IMR-90 (cell line): ENCODE data around the gene IGF2R. TPM values are rescaled to one million over a fixed set of nuclear protein-coding genes. Genes with fewer than 3 reads are reported as not detected.

Source experiments
- ATAC-seq: fragments of 200-7000 bp; cut with Tn5 transposase; 2 replicates; pipeline ENCODE4 v1.9.1; 2020; ENCODE audit warnings: low read depth, mild to moderate bottlenecking, moderate library complexity
- BruUV-seq: library from RNA; stranded (reverse); fragments of 400-500 nt; replicated peaks from 2 replicates; lab custom pipeline; 2021; lab: Mats Ljungman, UMichigan
- CTCF ChIA-PET: fragments of 300-600 bp; formaldehyde crosslinking; extraction: SDS; loops from one replicate; lab custom pipeline; 2021; ENCODE audit warnings: antibody characterized with exemption; lab: Yijun Ruan, JAX
- POLR2A ChIA-PET: fragments of 300-600 bp; sonication (Branson Sonifier 250); formaldehyde crosslinking; loops from one replicate; lab custom pipeline; 2022; ENCODE audit warnings: antibody characterized with exemption; ENCODE audit not compliant: unreplicated experiment; lab: Charles Lee
- DNase-seq: peaks from one replicate; pipeline ENCODE4 v3.0.0; 2013
- H2AFZ ChIP-seq: replicated peaks from 2 replicates; pipeline ENCODE3; 2013; ENCODE audit warnings: low read length, mild to moderate bottlenecking; ENCODE audit not compliant: poor library complexity
- H2AK5ac ChIP-seq: 2 replicates; pipeline ENCODE4 v1.6.1; 2013; ENCODE audit warnings: low read depth, low read length, inconsistent platforms
- H2AK9ac ChIP-seq: replicated peaks from 2 replicates; pipeline ENCODE3; 2013; ENCODE audit warnings: mild to moderate bottlenecking, low read depth, low read length, moderate library complexity; ENCODE audit not compliant: poor library complexity
- H2BK120ac ChIP-seq: 2 replicates; pipeline ENCODE4 v1.6.1; 2013; ENCODE audit warnings: low read depth, low read length, inconsistent platforms
- H2BK15ac ChIP-seq: 3 replicates; pipeline ENCODE4 v1.6.1; 2013; ENCODE audit warnings: low read depth, low read length, inconsistent platforms
- H2BK20ac ChIP-seq: 2 replicates; pipeline ENCODE4 v1.6.1; 2013; ENCODE audit warnings: low read depth, mild to moderate bottlenecking, inconsistent platforms, low read length, moderate library complexity
- H2BK5ac ChIP-seq: 2 replicates; pipeline ENCODE4 v1.6.1; 2013; ENCODE audit warnings: mild to moderate bottlenecking, low read depth, low read length, inconsistent platforms; ENCODE audit not compliant: poor library complexity, severe bottlenecking
- H3K14ac ChIP-seq: replicated peaks from 2 replicates; pipeline ENCODE4 v1.6.1; 2013; ENCODE audit warnings: low read depth, low read length, inconsistent platforms
- H3K18ac ChIP-seq: 2 replicates; pipeline ENCODE4 v1.6.1; 2013; ENCODE audit warnings: low read depth, low read length, control low read depth
- H3K23ac ChIP-seq: 2 replicates; pipeline ENCODE4 v1.6.1; 2013; ENCODE audit warnings: low read depth, low read length, inconsistent platforms
- H3K27ac ChIP-seq: 2 replicates; pipeline ENCODE4 v1.5.1; 2013; ENCODE audit warnings: mild to moderate bottlenecking, control low read depth, low read length; ENCODE audit not compliant: insufficient read depth
- H3K27me3 ChIP-seq: 2 replicates; pipeline ENCODE4 v1.6.1; 2013; ENCODE audit warnings: low read length; ENCODE audit not compliant: control insufficient read depth, insufficient read depth
- H3K36me3 ChIP-seq: 2 replicates; pipeline ENCODE4 v1.6.1; 2013; ENCODE audit warnings: low read length, mixed read lengths; ENCODE audit not compliant: control insufficient read depth, insufficient read depth
- H3K4ac ChIP-seq: 2 replicates; pipeline ENCODE4 v1.6.1; 2013; ENCODE audit warnings: low read depth, low read length, inconsistent platforms
- H3K4me1 ChIP-seq: 2 replicates; pipeline ENCODE4 v1.6.1; 2013; ENCODE audit warnings: low read length, mixed read lengths; ENCODE audit not compliant: control insufficient read depth, insufficient read depth
- H3K4me2 ChIP-seq: 2 replicates; pipeline ENCODE4 v1.6.1; 2013; ENCODE audit warnings: low read depth, mild to moderate bottlenecking, control low read depth, low read length, moderate library complexity
- H3K4me3 ChIP-seq: 2 replicates; pipeline ENCODE4 v1.5.1; 2013; ENCODE audit warnings: low read depth, mild to moderate bottlenecking, control low read depth, low read length, moderate library complexity; ENCODE audit not compliant: insufficient read depth
- H3K56ac ChIP-seq: 2 replicates; pipeline ENCODE4 v1.6.1; 2013; ENCODE audit warnings: low read length, inconsistent platforms; ENCODE audit not compliant: insufficient read depth; ENCODE audit errors: extremely low read depth
- H3K79me1 ChIP-seq, 2 experiments: 2 replicates each; pipeline ENCODE4 v1.6.1; 2013; ENCODE audit warnings: low read length in 2 of 2, inconsistent platforms in 1 of 2, low read depth in 1 of 2
- H3K9ac ChIP-seq: 2 replicates; pipeline ENCODE4 v1.6.1; 2013; ENCODE audit warnings: low read depth, low read length, control low read depth
- H3K9me1 ChIP-seq: 2 replicates; pipeline ENCODE4 v1.6.1; 2013; ENCODE audit warnings: low read length, inconsistent platforms; ENCODE audit not compliant: insufficient read depth
- H3K9me3 ChIP-seq: 2 replicates; pipeline ENCODE4 v1.6.1; 2013; ENCODE audit warnings: low read length; ENCODE audit not compliant: control insufficient read depth, insufficient read depth
- H4K20me1 ChIP-seq: 2 replicates; pipeline ENCODE4 v1.6.1; 2013; ENCODE audit warnings: low read length, inconsistent platforms; ENCODE audit not compliant: insufficient read depth
- H4K5ac ChIP-seq: 2 replicates; pipeline ENCODE4 v1.6.1; 2013; ENCODE audit warnings: mild to moderate bottlenecking, low read depth, low read length, control low read depth
- H4K8ac ChIP-seq, 2 experiments: 2 replicates each; pipeline ENCODE4 v1.6.1; 2013; ENCODE audit warnings: low read depth in 2 of 2, low read length in 2 of 2, control low read depth in 1 of 2, inconsistent platforms in 1 of 2
- H4K91ac ChIP-seq: 2 replicates; pipeline ENCODE4 v1.6.1; 2013; ENCODE audit warnings: low read depth, low read length, inconsistent platforms; ENCODE audit not compliant: insufficient read depth
- BHLHE40 ChIP-seq: fragments of 150-350 bp; IDR thresholded peaks from 2 replicates; pipeline ENCODE4 v1.6.1; 2016; ENCODE audit warnings: mild to moderate bottlenecking, low read depth, low read length
- CHD1 ChIP-seq: IDR thresholded peaks from 2 replicates; pipeline ENCODE4 v1.6.1; 2012; ENCODE audit warnings: low read depth, low read length, improper control_type of control experiment
- ELK1 ChIP-seq: fragments of 150-350 bp; IDR thresholded peaks from 2 replicates; pipeline ENCODE4 v1.6.1; 2016; ENCODE audit warnings: low read depth, mild to moderate bottlenecking, low read length, moderate library complexity, borderline replicate concordance
- POLR2A ChIP-seq: IDR thresholded peaks from 2 replicates; pipeline ENCODE4 v1.6.1; 2012; ENCODE audit warnings: mild to moderate bottlenecking, low read depth, low read length
- RAD21 ChIP-seq: IDR thresholded peaks from 2 replicates; pipeline ENCODE4 v1.6.1; 2012; ENCODE audit warnings: low read length, improper control_type of control experiment
- RCOR1 ChIP-seq: IDR thresholded peaks from 2 replicates; pipeline ENCODE4 v1.6.1; 2012; ENCODE audit warnings: mild to moderate bottlenecking, low read length, improper control_type of control experiment; ENCODE audit not compliant: insufficient replicate concordance
- RFX5 ChIP-seq: IDR thresholded peaks from 2 replicates; pipeline ENCODE4 v1.8.0; 2012; ENCODE audit warnings: low read depth, mild to moderate bottlenecking, low read length, moderate library complexity
- SMC3 ChIP-seq: fragments of 150-350 bp; IDR thresholded peaks from 2 replicates; pipeline ENCODE4 v1.6.1; 2016; ENCODE audit warnings: low read depth, mild to moderate bottlenecking, antibody characterized with exemption, low read length, moderate library complexity
- WGBS, 2 experiments: methylation state at CpG; one replicate each; pipeline versions ENCODE4 v1.1.5 to v1.1.7; 2013; ENCODE audit warnings: missing lambda C conversion rate in 2 of 2; ENCODE audit not compliant: insufficient read length in 1 of 2; ENCODE audit errors: extremely low coverage in 2 of 2; 5-methylcytosine and 5-hydroxymethylcytosine counted together
- dilution Hi-C: fragments of 300-500 bp; cut with HindIII; formaldehyde crosslinking; loops from one replicate; pipeline ENCODE4 v1.14.3; 2018; ENCODE audit warnings: low sequenced_read_pairs; ENCODE audit not compliant: unreplicated experiment
- in situ Hi-C: fragments of 300-500 bp; cut with MboI; formaldehyde crosslinking; loops from 3 replicates; pipeline ENCODE4 v1.14.3; 2019; ENCODE audit warnings: low sequenced_read_pairs, inconsistent platforms, mixed read lengths
- intact Hi-C: fragments of 100-400 bp; cut with micrococcal nuclease; formaldehyde crosslinking; loops from 2 replicates; pipeline ENCODE4 v1.10.0; 2022
- polyA plus RNA-seq, 3 experiments: library from polyadenylated mRNA; depleted of rRNA; stranded (reverse); fragments of >200 nt; gene quantifications; 2 replicates each; pipeline ENCODE4 v1.2.3, GENCODE V29; 2012; ENCODE audit warnings: low replicate concordance in 1 of 3
- total RNA-seq: library from RNA; depleted of rRNA; stranded (reverse); fragments of >200 nt; gene quantifications from 2 replicates; pipeline ENCODE4 v1.2.3, GENCODE V29; 2012

IGF2R gene
- total and polyA plus RNA-seq, 2 of the 4 experiments (the other 2 are of a cell fraction) = 33.2 to 41.4 TPM

GRCh38 chr6:160124007-160124406, 155.1 kb downstream of the IGF2R start:
- no peak overlapping the region for H4K8ac ChIP-seq
- H3K14ac ChIP-seq = no peak overlapping the region
- no peak for DNase-seq
- TF ChIP-seq ELK1 (no peak), RAD21 (no peak), POLR2A (no peak), CHD1 (no peak), BHLHE40 (no peak), SMC3 (no peak), RCOR1 (no peak), RFX5 (no peak)
- no peak overlapping the region for H2AK9ac ChIP-seq
- no peak overlapping the region for H2AK5ac ChIP-seq
- H3K27ac ChIP-seq = no peak overlapping the region
- in situ Hi-C loops (no loop called here), dilution Hi-C loops (no loop called here), intact Hi-C loops (no loop called here)
- no peaks in the 10 kb centered on the region for H3K9me3 ChIP-seq
- WGBS, 2 experiments = no CpG with 5 or more reads among the region's 2 CpGs
- H3K9me1 ChIP-seq = no peaks in the 10 kb centered on the region; the same call in 1 of the 2 replicates
- H2BK120ac ChIP-seq = no peak overlapping the region
- no peaks in the 10 kb centered on the region for H3K27me3 ChIP-seq
- no peaks in the 10 kb centered on the region for H4K20me1 ChIP-seq
- no peaks in the 10 kb centered on the region for H3K79me1 ChIP-seq
- no peak overlapping the region for H3K4me2 ChIP-seq
- no peak overlapping the region for H3K9ac ChIP-seq
- H4K91ac ChIP-seq = no peak overlapping the region
- H2AFZ ChIP-seq = no peak overlapping the region
- no peaks in the 10 kb centered on the region for H3K36me3 ChIP-seq
- no peak overlapping the region for H3K56ac ChIP-seq
- H2BK5ac ChIP-seq = no peak overlapping the region
- ChIA-PET CTCF (no interaction called here), POLR2A (no interaction called here)
- H2BK15ac ChIP-seq = no peak overlapping the region
- H4K5ac ChIP-seq = no peak overlapping the region
- no peaks in the 10 kb centered on the region for H3K4me1 ChIP-seq
- H3K4me3 ChIP-seq = no peak overlapping the region
- H2BK20ac ChIP-seq = no peak overlapping the region
- H3K4ac ChIP-seq = no peak overlapping the region
- BruUV-seq = no TSS peak
- no peak overlapping the region for H3K18ac ChIP-seq
- H3K23ac ChIP-seq = no peak overlapping the region
- ATAC-seq = no peak
